NCI-H1436 treated with DMSO at 0.1 percent for 48 hours (cell line): ENCODE results near the gene RXRB.

Experiments used
- DNase-seq: peaks from one replicate; lab custom pipeline; 2025; lab: John Stamatoyannopoulos, UW

RXRB gene

DNA sequence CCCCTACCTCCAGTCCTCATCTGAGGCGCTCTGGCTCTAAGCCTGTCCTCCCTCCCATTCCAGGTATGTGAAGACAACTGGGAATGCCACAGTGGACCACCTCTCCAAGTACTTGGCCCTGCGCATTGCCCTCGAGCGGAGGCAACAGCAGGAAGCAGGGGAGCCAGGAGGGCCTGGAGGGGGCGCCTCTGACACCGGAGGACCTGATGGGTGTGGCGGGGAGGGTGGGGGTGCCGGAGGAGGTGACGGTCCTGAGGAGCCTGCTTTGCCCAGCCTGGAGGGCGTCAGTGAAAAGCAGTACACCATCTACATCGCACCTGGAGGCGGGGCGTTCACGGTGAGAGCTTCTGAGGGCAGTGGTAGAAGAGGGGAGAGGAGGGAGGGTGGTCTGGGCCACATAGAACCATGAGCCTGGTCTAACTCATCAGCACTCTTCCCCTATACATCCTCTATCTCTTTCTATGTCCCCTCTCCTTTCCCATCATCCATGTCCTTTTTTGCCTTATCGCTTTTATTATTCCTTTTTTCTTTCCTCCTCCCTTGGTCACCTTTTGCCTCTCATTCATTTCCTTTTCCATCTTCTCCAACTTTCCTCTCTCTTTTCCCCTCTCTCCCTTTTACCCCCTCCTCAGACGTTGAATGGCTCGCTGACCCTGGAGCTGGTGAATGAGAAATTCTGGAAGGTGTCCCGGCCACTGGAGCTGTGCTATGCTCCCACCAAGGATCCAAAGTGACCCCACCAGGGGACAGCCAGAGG lies 11.4 kb upstream of the RXRB start:
- no peak for DNase-seq

DNA sequence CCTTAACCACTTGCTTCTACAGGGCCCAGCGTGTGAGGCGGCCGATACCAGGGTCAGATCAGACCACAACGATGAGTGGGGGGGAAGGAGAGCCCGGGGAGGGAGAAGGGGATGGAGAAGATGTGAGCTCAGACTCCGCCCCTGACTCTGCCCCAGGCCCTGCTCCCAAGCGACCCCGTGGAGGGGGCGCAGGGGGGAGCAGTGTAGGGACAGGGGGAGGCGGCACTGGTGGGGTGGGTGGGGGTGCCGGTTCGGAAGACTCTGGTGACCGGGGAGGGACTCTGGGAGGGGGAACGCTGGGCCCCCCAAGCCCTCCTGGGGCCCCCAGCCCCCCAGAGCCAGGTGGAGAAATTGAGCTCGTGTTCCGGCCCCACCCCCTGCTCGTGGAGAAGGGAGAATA lies 10.7 kb upstream of the RXRB start:
- no peak for DNase-seq

DNA sequence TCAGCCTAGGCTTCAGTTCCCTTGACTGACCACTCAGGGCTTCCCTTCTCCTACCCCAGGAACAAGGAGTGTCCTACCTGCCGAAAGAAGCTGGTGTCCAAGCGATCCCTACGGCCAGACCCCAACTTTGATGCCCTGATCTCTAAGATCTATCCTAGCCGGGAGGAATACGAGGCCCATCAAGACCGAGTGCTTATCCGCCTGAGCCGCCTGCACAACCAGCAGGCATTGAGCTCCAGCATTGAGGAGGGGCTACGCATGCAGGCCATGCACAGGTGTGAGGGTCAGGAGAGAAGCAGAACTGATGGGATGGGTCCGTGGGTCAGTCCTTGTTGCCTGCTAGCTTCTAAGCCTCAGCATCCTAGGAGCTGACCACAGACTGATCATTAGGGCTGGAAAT lies 9.4 kb upstream of the RXRB start:
- no peak for DNase-seq

DNA sequence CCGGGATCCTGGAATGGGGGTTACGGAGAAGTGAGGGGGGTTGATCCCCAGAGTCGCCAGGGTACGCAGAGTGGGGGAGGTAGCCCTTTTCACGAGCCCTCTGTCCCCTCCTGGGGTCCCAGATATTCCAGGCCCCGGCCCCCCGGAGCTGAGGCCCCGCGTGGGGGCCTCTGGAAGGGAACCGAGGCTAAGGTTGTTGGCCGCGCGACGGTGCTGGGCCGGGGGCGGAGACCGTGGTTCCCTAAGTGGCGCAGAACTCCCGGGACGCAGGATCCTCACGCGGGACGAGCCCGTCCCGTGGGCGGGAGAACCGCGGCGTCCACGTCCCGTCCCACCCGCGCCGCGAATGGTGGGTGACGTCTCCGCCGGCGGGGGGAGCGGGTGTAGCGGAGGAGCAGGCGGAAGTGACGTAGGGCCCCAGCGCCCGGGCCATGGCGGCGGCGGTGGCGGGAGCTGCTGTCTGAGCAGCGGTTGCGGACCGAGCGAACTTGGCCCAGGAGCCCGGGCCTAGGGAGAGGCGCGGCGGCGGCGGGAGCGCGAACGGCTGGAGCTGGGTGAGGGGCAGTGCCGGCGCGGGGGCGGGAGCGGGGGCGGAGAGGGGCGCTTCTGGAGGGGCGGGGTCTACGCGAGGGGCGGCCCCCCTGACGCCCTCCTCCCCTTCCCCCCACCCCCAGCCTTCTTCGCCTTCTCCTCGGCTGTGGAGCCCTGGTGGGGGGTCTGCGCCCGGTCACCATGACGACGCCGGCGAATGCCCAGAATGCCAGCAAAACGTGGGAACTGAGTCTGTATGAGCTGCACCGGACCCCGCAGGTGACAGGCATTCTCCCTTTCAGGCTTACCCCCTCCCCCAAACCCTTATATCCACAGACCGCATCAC lies 7.9 kb upstream of the RXRB start, which contains the start of gene RING1:
RING1 (plus strand) TSS at position 410 of the 877 bp plus-strand sequence; CDS start at position 733, 323 bp downstream.
- no peak for DNase-seq

DNA sequence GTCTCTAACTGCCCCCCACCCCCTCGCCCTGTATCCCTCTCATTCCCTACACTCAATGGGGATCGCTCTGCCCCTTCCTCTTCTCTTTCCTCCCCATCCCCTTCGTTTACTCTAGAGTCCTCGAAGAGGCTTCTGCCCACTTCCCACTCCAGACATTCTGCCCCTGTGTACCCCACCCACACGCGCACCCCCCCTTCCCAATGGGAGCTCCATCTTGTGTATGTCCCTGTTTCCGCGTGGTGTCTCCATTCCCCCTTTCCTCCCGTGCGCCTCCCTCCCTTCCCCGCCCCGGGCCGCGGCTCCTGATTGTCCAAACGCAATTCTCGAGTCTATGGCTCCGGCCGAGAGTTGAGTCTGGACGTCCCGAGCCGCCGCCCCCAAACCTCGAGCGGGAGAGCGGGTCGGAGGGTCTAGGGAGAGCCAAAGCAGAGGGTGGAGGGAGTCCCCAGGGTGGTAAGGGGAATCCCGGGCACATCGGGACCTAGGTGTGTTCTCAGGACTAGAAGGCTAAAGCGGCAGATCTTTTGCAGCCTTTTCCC lies 7.2 kb upstream of the RXRB start:
- no peak for DNase-seq

DNA sequence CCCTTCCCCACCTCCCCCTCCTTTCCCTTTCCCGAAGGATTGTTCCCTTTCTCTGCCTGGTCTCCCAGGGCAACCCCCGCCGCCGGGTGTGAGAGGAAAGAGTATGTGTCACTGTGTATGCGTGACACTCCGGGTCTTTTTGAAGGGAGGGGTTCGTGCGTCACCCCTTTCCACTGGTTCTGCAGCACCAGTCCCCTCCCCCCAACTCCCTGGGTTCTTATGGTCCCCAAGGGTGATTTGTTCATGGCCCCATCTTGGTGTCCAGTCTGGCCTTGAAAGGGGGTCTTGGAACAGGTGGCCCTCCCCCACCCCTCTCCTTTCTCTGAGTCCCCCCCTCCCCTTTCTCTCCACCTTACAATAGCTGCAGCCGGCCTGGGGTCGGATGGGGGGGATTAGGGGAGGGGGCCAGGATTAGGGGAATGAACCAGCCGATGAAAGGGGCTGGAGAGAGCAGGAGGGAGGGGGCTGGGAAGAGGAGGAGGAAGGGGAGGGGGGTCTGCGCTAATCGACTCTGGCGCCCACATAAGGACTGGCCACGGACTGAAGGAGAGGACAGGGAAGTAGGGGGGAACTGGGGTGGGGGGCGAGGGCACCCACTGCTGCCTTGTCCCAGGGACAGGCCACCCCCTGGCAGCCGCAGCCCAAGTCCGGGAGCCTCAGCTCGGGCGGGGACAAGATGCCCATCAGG lies 6.5 kb upstream of the RXRB start:
- DNase-seq: no peak

DNA sequence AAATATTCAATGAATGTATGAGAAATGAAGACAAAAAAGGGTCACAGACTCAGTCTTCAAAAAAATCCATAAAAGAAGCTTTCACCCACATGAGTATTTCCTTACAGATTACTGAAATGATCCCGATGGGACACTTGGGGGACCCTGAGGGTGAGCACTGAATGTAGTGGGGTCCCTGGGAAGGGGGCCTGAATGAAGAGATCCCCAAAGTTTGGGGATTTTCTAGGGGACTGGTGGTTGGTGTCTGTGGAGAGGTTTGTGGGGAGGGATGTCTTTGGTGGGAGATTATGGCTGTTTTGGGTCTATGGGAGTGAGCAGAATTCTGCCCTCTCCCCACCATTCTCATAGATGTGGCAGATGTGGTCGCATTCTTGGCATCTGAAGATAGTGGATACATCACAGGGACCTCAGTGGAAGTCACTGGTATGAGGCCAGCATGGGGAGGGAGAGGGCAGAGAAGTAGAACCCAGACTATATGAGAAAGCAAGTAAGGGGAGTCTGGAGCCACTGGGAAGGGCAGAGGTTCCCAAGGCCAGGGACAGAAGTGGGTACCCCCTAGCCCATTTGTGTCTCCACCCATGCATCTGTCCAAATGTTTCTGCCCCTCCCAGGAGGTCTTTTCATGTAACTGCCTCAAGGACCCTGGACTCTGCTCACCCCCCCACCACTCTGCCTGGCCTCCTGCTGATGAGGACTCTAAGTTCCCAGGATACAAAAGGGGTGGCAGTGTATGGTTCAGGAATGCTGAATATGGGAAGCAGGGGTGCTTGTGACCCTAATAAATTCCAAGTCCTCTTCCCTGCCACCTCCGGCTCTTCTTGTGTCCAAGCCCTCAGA lies 5.8 kb upstream of the RXRB start:
- DNase-seq: no peak

DNA sequence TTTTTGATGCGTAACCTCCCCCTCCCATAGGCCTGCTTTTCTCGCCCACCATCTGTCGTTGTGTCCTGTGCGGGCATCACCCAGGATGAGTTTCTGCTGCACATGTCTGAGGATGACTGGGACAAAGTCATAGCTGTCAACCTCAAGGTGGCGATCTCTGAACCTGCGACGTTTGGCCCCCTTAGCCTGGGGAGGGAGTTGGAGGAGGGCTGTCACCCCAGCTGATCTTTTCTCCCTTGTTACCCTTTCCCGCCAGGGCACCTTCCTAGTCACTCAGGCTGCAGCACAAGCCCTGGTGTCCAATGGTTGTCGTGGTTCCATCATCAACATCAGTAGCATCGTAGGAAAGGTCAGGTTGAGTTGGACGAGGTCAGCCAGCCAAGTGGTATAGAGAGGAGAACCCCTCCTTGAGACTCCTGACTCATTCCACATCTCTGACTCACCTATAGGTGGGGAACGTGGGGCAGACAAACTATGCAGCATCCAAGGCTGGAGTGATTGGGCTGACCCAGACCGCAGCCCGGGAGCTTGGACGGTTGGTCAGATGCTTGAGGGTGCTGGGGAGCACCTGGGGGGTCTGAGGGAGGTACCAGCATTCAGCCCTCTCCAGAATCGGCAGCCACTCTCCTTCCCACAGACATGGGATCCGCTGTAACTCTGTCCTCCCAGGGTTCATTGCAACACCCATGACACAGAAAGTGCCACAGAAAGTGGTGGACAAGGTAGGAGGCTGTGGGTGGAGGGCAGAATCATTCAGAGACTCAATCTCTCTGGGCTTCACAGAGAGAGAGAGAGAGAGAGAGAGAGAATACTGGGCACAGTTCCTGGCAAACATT lies 4.9 kb upstream of the RXRB start:
- DNase-seq: no peak

DNA sequence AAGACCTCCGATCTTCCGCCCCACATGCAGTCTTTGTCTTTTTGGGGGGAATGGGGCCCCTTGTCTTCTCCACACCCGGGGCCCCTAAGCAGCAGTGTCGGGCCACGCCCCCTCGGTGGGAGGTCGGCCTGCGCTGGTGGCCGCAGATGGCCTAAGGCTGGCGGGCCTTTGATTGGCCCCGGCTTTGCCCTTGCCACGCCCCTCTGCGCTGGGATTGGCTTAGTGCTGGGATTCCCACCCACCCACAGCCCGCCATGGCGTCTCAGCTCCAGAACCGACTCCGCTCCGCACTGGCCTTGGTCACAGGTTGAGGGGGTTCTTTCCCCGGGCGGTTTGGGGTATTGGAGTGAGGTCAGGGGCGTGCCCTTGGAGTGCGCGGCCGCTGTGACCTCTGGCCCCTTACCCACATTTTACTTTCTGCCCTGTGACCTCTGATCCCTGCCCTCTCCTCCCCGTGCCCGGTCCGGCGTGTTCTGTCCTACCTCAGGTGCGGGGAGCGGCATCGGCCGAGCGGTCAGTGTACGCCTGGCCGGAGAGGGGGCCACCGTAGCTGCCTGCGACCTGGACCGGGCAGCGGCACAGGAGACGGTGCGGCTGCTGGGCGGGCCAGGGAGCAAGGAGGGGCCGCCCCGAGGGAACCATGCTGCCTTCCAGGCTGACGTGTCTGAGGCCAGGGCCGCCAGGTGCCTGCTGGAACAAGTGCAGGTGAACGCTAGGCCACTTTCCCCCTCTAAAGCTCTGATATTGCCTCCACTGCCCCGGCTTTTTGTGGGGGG lies 4.1 kb upstream of the RXRB start, which contains the start of gene HSD17B8:
HSD17B8 (plus strand) TSS at position 241 of the 776 bp plus-strand sequence; CDS start at position 255, 14 bp downstream.
- DNase-seq: peak; percentile 43

DNA sequence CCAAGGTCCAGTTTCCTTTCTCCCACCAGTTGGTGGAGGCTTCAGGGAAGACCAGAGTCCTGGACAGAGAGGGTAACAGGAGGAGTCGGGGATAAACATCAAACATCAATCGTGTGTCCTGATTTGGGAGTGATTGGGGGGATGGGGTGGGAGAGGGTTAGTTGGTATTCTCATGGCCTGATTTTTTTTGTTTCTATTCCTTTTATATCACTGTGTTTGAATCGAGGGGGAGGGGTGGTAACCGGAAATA lies 3.6 kb upstream of the RXRB start:
- no peak for DNase-seq

DNA sequence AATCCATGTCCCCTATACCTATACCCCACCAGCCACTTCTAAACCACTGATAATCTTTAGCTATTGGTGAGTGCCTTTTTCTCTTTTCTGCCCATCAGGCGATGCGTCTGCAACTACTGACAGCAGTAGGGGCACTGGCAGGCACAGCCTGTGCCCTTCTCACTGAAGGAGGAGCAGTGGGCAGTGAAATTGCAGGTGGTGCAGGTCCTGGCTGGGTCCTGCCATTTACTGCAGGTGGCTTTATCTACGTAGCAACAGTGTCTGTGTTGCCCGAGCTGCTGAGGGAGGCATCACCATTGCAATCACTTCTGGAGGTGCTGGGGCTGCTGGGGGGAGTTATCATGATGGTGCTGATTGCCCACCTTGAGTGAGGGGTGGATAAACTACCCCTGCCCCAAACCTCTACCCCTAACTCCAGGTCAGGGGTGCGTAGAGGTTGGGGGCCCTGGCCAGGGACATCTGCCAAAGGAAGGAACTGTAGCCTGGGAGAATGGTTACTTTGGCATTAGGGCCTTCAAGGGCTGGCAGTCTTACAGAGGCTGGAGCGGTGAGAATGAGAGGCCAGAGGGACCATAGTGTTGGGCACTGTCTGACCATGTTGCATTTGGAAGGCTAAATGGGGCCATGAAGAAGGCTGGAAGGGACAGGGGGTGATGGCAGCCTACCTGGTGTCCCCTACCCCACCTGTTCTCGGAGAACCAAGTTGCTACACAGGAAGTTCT lies 3.1 kb upstream of the RXRB start:
- DNase-seq: no peak

DNA sequence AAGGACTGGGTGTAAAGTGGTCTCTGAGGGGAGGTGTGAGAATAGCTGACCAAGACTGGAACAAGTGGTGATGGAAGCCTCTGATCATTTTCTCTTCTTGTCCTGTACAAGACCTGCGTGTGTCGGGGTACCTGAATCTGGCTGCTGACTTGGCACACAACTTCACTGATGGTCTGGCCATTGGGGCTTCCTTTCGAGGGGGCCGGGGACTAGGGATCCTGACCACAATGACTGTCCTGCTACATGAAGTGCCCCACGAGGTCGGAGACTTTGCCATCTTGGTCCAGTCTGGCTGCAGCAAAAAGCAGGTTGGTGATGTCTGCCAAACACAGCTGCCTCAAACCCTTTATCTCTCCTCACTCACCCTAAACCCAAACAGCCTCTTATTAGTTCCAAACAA lies 2.3 kb upstream of the RXRB start:
- no peak for DNase-seq

DNA sequence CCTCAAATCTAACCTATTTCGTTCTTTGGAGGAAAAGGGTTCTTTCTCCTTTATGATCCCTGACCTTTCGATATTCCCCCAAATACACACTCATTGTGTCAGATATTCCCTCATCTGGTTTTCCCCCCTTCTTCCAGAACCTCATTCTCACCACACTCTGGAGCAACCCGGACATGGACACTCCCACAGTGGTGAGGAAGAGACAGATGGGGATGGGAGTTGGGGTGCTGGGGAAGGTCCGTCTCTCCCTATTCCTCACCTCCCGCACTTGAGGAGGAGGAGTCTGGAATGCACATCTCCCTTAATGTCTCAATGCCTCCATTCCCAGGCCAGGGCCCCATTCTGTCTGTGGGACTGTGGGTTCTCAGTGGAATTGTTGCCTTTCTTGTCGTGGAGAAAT lies 1.5 kb upstream of the RXRB start:
- DNase-seq: no peak

DNA sequence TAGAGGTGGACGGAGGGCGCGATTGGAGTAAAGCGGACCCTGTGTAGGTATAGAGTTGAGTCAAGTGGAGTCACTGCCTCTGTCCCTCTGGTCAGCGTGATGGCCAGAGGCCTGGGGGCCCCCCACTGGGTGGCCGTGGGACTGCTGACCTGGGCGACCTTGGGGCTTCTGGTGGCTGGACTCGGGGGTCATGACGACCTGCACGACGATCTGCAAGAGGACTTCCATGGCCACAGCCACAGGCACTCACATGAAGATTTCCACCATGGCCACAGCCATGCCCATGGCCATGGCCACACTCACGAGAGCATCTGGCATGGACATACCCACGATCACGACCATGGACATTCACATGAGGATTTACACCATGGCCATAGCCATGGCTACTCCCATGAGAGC lies 681 bp upstream of the RXRB start:
- no peak for DNase-seq

DNA sequence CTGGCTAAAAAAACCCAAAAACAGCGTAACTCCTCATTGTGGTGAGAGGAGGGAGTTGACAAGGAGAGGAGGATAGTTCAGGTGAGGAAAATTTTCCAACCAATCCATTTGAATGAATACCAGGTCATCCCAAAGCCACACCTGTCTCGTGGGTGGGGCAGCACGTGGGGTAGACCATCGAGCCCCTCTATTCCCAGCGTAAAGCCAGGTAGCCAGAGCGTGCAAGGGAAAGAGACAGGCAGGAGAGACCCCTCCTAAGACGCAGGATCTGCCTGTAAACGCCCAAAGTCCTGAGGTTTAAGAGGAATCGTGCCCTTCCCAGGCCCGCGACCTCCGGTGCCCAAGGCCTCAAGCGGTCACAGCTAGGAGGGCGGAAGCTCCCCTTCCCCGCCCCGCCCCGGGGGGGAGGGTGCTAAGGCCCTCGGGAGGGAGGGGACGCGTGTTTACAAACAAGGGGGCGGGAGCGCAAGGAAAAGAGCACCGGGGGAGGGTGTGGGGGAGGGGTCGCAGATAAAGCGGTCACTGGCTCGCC lies 712 bp downstream of the RXRB start:
- DNase-seq: no peak

DNA sequence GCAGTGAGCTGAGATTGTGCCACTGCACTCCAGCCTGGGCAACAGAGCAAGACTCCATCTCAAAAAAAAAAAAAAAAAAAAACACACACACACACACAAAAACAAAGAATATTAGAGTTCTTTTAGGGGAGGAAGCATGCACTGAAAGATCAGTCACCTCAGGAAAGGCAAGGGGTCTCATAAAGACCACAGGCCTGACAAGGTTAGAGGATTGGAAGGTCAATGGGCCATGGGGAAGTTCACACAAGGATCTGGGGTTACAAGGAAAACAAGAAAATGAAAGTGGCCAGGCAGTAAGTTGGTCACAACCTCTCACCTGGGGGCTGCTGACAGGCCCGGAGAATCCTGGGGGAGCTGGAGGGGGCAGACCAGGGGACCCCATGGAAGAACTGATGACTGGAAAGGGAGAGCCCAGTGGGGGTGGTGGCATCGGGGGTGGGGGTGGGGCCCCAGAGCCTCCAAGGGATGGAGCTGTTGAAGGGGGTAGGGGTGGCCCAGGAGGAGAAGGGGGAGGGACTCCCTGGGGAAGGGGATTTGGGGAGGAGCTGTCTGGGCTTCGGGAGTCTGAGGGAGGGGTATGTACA lies 1.5 kb downstream of the RXRB start:
- no peak for DNase-seq

DNA sequence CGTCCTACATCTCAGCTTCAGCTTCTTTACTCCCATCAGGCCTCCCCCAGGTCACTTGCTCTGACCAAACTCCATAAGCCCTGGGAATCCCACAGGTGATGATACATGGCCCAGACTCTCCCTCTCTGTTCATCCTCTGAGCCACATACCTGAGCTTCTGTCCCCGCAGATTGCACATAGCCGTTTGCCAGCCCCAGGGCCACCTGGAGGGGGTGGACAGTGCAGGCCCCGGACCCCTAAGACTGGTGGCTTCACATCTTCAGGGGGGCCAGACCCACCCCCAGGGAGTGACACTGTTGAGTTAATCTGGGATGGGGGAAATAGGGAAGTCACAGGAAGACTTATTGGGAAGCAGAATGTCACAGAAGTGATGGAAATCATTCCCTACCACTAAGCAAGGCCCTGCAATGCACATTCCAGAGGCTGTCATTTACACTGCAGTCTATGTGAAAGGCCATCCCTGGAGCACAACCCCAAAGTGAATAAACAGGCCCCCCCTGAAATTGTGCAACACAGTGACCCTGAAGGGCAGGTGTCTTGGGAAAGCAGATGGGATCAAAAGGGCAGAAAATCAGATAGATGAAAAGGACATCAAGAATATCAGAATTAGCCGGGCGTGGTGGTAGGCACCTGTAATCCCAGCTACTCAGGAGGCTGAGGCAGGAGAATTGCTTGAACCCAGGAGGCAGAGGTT lies 2.2 kb downstream of the RXRB start:
- DNase-seq: no peak

DNA sequence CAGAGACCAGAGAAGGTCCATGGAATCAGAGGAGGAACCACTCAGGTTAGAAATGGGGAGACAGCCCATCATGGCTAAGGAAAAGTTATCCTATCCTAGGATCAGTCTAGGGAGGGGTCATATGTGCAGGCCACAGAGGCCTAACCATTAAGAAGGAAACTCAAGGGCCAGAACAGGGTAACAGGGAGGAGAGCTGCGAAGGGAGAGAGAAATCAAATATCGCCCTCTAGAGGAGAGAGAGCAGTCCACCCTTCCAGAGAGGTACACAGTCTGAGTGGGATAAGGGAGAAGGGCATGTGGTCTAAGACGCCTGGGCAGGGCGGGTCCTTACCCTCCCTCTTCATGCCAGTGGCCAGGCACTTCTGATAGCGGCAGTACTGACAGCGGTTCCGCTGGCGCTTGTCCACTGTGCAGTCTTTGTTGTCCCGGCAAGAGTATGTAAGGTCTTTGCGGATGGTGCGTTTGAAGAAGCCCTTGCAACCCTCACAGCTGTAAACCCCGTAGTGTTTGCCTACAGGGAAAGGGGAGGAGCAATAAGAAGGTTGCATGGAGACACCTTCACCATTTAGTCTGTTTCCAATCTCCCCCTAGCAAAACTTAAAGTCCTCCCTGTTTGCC lies 2.9 kb downstream of the RXRB start:
- DNase-seq: no peak
